GM19328 (cell line): ENCODE data around the gene GALNT13.

Experiments
- ATAC-seq: cut with Tn5 transposase; IDR thresholded peaks from one replicate; pipeline ENCODE4 v1.9.1; 2021; ENCODE audit warnings: mild to moderate bottlenecking, moderate library complexity; ENCODE audit not compliant: unreplicated experiment

Gene GALNT13

GRCh38 chr2:154289870-154290269 lies 418.1 kb downstream of the GALNT13 start:
- no peak for ATAC-seq

GRCh38 chr2:154291511-154291910 lies 419.8 kb downstream of the GALNT13 start:
- no peak for ATAC-seq

- ATAC-seq = no peak
Observed at GRCh38 chr2:154291927-154292326, 420.2 kb downstream of the GALNT13 start.

GRCh38 chr2:154293864-154294263 lies 422.1 kb downstream of the GALNT13 start:
- ATAC-seq = no peak

- no peak for ATAC-seq
Observed at GRCh38 chr2:154306266-154306970, 434.7 kb downstream of the GALNT13 start.

GRCh38 chr2:154307007-154307406 lies 435.3 kb downstream of the GALNT13 start:
- no peak for ATAC-seq

GRCh38 chr2:154324601-154325000 lies 452.9 kb downstream of the GALNT13 start:
- no peak for ATAC-seq

GRCh38 chr2:154329510-154329909 lies 457.8 kb downstream of the GALNT13 start:
- no peak for ATAC-seq

GRCh38 chr2:154331784-154332183 lies 460.1 kb downstream of the GALNT13 start:
- ATAC-seq = no peak

GRCh38 chr2:154336201-154336600 lies 464.5 kb downstream of the GALNT13 start:
- no peak for ATAC-seq

GRCh38 chr2:154338352-154338967 lies 466.7 kb downstream of the GALNT13 start:
- no peak for ATAC-seq

- no peak for ATAC-seq
Observed at GRCh38 chr2:154343282-154343681, 471.6 kb downstream of the GALNT13 start.

GRCh38 chr2:154350911-154351310 lies 479.2 kb downstream of the GALNT13 start:
- ATAC-seq = no peak

- ATAC-seq = no peak
Observed at GRCh38 chr2:154361276-154361675, 489.6 kb downstream of the GALNT13 start.

GRCh38 chr2:154368153-154368552 lies 496.4 kb downstream of the GALNT13 start:
- no peak for ATAC-seq

GRCh38 chr2:154370873-154371272 lies 499.2 kb downstream of the GALNT13 start:
- no peak for ATAC-seq

GRCh38 chr2:154374416-154374815 lies 502.7 kb downstream of the GALNT13 start:
- no peak for ATAC-seq

- ATAC-seq = no peak
Observed at GRCh38 chr2:154375579-154375931, 503.8 kb downstream of the GALNT13 start.

- ATAC-seq = no peak
Observed at GRCh38 chr2:154381931-154382794, 510.4 kb downstream of the GALNT13 start.

GRCh38 chr2:154386186-154386585 lies 514.5 kb downstream of the GALNT13 start:
- ATAC-seq = no peak

- no peak for ATAC-seq
Observed at GRCh38 chr2:154391051-154391450, 519.3 kb downstream of the GALNT13 start.

GRCh38 chr2:154392256-154392655 lies 520.5 kb downstream of the GALNT13 start:
- ATAC-seq = peak; percentile 69
